Upper lobe of left lung (tissue), 4 donors: ENCODE results near the gene MAP1B.
A peak's percentile ranks its signal among the peaks of the same experiment; 100 is the strongest.

Experiments used
- CTCF ChIP-seq, 6 experiments: fragments of 450-650 bp in 4 of 6; fragments of 200-600 bp in 2 of 6; sonication (generic) in 2 of 6; IDR thresholded peaks; one replicate each; pipeline ENCODE4 v1.5.1; 2016 to 2019; ENCODE audit warnings: antibody characterized with exemption in 6 of 6
- EP300 ChIP-seq, 4 donors: sonication (generic); formaldehyde crosslinking; IDR thresholded peaks; one replicate each; pipeline ENCODE4 v1.5.1; 2017; ENCODE audit warnings: antibody characterized with exemption in 4 of 4, control low read depth in 2 of 4
- POLR2A ChIP-seq, 4 donors: fragments of 450-650 bp; IDR thresholded peaks; one replicate each; pipeline ENCODE4 v1.5.1; 2016 to 2017; ENCODE audit warnings: antibody characterized with exemption in 4 of 4, mild to moderate bottlenecking in 2 of 4
- POLR2AphosphoS5 ChIP-seq, 2 donors: sonication (generic); formaldehyde crosslinking; IDR thresholded peaks; one replicate each; pipeline ENCODE4 v1.5.1; 2017; ENCODE audit warnings: antibody characterized with exemption in 2 of 2

GRCh38 chr5:72137826-72138409 lies 30.6 kb downstream of the MAP1B start:
- TF ChIP-seq CTCF (IDR thresholded peaks at IDR 0.05), result peak in 4 of 6 experiments; percentile 23 to 58 (median 42)
- TF ChIP-seq POLR2A (IDR thresholded peaks at IDR 0.05), result no peak
- TF ChIP-seq POLR2AphosphoS5 (IDR thresholded peaks at IDR 0.05), result no peak
- TF ChIP-seq EP300 (IDR thresholded peaks at IDR 0.05), result no peak
